ENCODE data around the gene ADPRHL1. TPM values are rescaled to one million over a fixed set of nuclear protein-coding genes. Genes with fewer than 3 reads are reported as not detected.

The ADPRHL1 gene
- total RNA-seq, 1 experiment from 2014 or later = 4.9 TPM

- H3K4me3 Mint-ChIP-seq (ENCODE audit: unreplicated experiment) = no peak overlapping the region
- BruUV-seq (replicated peaks) = no TSS peak
- peaks cover 11% of the 10 kb centered on the region for H3K4me1 Mint-ChIP-seq (ENCODE audit: low read depth, unreplicated experiment)
- H3K36me3 ChIP-seq (ENCODE audit: control insufficient read depth, insufficient read depth, low read length) = peaks cover 11% of the 10 kb centered on the region
- TF ChIP-seq CTCF (IDR thresholded peaks at IDR 0.05; ENCODE audit: insufficient read depth in 1 of 2, low read depth in 1 of 2, low read length in 1 of 2, severe bottlenecking in 1 of 2, unreplicated experiment in 1 of 2) = no peak
- no peaks in the 10 kb centered on the region for H3K9me3 ChIP-seq
- no peaks in the 10 kb centered on the region for H3K27me3 Mint-ChIP-seq (ENCODE audit: insufficient read depth, unreplicated experiment)
- POLR2A ChIA-PET = no interaction called here
- peaks cover 69% of the 10 kb centered on the region for H3K36me3 Mint-ChIP-seq (ENCODE audit: insufficient read depth, unreplicated experiment)
- DNase-seq = no peak
- no peak overlapping the region for H3K4me3 ChIP-seq (ENCODE audit: low read depth, low read length)
- H3K27ac Mint-ChIP-seq (ENCODE audit: unreplicated experiment) = no peak overlapping the region
- CTCF ChIA-PET = no interaction called here
- H3K4me1 ChIP-seq = no peaks in the 10 kb centered on the region
- no peaks in the 10 kb centered on the region for H3K27me3 ChIP-seq (replicated peaks; ENCODE audit: control insufficient read depth, insufficient read depth, low read length)
- no peaks in the 10 kb centered on the region for H3K9me3 Mint-ChIP-seq (ENCODE audit: unreplicated experiment)
- intact Hi-C loops (cut with micrococcal nuclease; ENCODE audit: unreplicated experiment) = no loop called here
Measured at GRCh38 chr13:113499936-113500335, 46.6 kb upstream of the ADPRHL1 start.

GRCh38 chr13:113498905-113499304 lies 45.6 kb upstream of the ADPRHL1 start:
- CTCF ChIA-PET = no interaction called here
- no TSS peak for BruUV-seq (replicated peaks)
- no peak overlapping the region for H3K27ac Mint-ChIP-seq (ENCODE audit: unreplicated experiment)

GRCh38 chr13:113497217-113497616 lies 43.9 kb upstream of the ADPRHL1 start:
- POLR2A ChIA-PET = interaction anchor here (0.7 kb wide), 1 partner anchor 28 kb away, joined by 3 read pairs; no protein-coding TSS in a partner anchor
- peaks cover 55% of the 10 kb centered on the region for H3K36me3 Mint-ChIP-seq (ENCODE audit: insufficient read depth, unreplicated experiment)
- Histone ChIP-seq H3K4me3 (ENCODE audit: low read depth, low read length) (no peak overlapping the region), H3K27me3 (replicated peaks; ENCODE audit: control insufficient read depth, insufficient read depth, low read length) (no peaks in the 10 kb centered on the region), H3K36me3 (ENCODE audit: control insufficient read depth, insufficient read depth, low read length) (peaks cover 11% of the 10 kb centered on the region), H3K9me3 (no peaks in the 10 kb centered on the region), H3K4me1 (peaks cover 20% of the 10 kb centered on the region)
- CTCF ChIA-PET = interaction anchor here (0.6 kb wide), 1 partner anchor 116 kb away, joined by 3 read pairs; no protein-coding TSS in a partner anchor
- H3K4me1 Mint-ChIP-seq (ENCODE audit: low read depth, unreplicated experiment) = peaks cover 25% of the 10 kb centered on the region
- no peak overlapping the region for H3K27ac Mint-ChIP-seq (ENCODE audit: unreplicated experiment)
- no peaks in the 10 kb centered on the region for H3K9me3 Mint-ChIP-seq (ENCODE audit: unreplicated experiment)
- BruUV-seq (replicated peaks) = no TSS peak
- TF ChIP-seq CTCF (IDR thresholded peaks at IDR 0.05; ENCODE audit: insufficient read depth in 1 of 2, low read depth in 1 of 2, low read length in 1 of 2, severe bottlenecking in 1 of 2, unreplicated experiment in 1 of 2) = no peak
- no peak for DNase-seq
- H3K27me3 Mint-ChIP-seq (ENCODE audit: insufficient read depth, unreplicated experiment) = no peaks in the 10 kb centered on the region
- H3K4me3 Mint-ChIP-seq (ENCODE audit: unreplicated experiment) = no peak overlapping the region
- intact Hi-C loops (cut with micrococcal nuclease; ENCODE audit: unreplicated experiment) = no loop called here

More at GRCh38 chr13:113498905-113499304, 45.6 kb upstream of the ADPRHL1 start:
- Histone ChIP-seq H3K36me3 (ENCODE audit: control insufficient read depth, insufficient read depth, low read length) (peaks cover 11% of the 10 kb centered on the region), H3K9me3 (no peaks in the 10 kb centered on the region), H3K27me3 (replicated peaks; ENCODE audit: control insufficient read depth, insufficient read depth, low read length) (no peaks in the 10 kb centered on the region), H3K4me3 (ENCODE audit: low read depth, low read length) (no peak overlapping the region), H3K4me1 (peaks cover 5% of the 10 kb centered on the region)
- POLR2A ChIA-PET = no interaction called here
- DNase-seq = no peak
- no peaks in the 10 kb centered on the region for H3K27me3 Mint-ChIP-seq (ENCODE audit: insufficient read depth, unreplicated experiment)
- no peak for TF ChIP-seq CTCF (IDR thresholded peaks at IDR 0.05; ENCODE audit: insufficient read depth in 1 of 2, low read depth in 1 of 2, low read length in 1 of 2, severe bottlenecking in 1 of 2, unreplicated experiment in 1 of 2)
- no peaks in the 10 kb centered on the region for H3K9me3 Mint-ChIP-seq (ENCODE audit: unreplicated experiment)
- no peak overlapping the region for H3K4me3 Mint-ChIP-seq (ENCODE audit: unreplicated experiment)
- intact Hi-C loops (cut with micrococcal nuclease; ENCODE audit: unreplicated experiment) = no loop called here
- H3K36me3 Mint-ChIP-seq (ENCODE audit: insufficient read depth, unreplicated experiment) = peaks cover 62% of the 10 kb centered on the region
- H3K4me1 Mint-ChIP-seq (ENCODE audit: low read depth, unreplicated experiment) = peaks cover 17% of the 10 kb centered on the region
